Spleen (tissue), 11 donors: ENCODE results near the gene ECSCR. TPM values are rescaled to one million over a fixed set of nuclear protein-coding genes. Genes with fewer than 3 reads are reported as not detected.
A peak's percentile ranks its signal among the peaks of the same experiment; 100 is the strongest.

Experiments
- DNase-seq: peaks from one replicate; pipeline ENCODE4 v3.0.0-alpha.2; 2020
- H3K27ac ChIP-seq, 8 donors: fragments of 200-600 bp; sonication (generic) in 7 of 8; 1 replicate in 4 of 8; 2 replicates in 4 of 8; pipeline versions ENCODE4 v1.5.0 to v1.8.0; 2016 to 2021; ENCODE audit warnings: inconsistent platforms in 4 of 8, mild to moderate bottlenecking in 4 of 8, moderate library complexity in 1 of 8
- H3K27me3 ChIP-seq, 7 donors: fragments of 200-600 bp; sonication (generic) in 6 of 7; replicated peaks in 1 of 7; 1 replicate in 4 of 7; 2 replicates in 3 of 7; pipeline versions ENCODE4 v1.5.0 to v1.8.0; 2016 to 2021; ENCODE audit warnings: inconsistent platforms in 3 of 7, mild to moderate bottlenecking in 1 of 7
- H3K36me3 ChIP-seq, 6 donors: fragments of 200-600 bp; sonication (generic) in 5 of 6; 1 replicate in 4 of 6; 2 replicates in 2 of 6; pipeline versions ENCODE4 v1.5.0 to v1.8.0; 2016 to 2021; ENCODE audit warnings: inconsistent platforms in 2 of 6
- H3K4me1 ChIP-seq, 6 donors: fragments of 200-600 bp; sonication (generic) in 5 of 6; 1 replicate in 3 of 6; 2 replicates in 3 of 6; pipeline versions ENCODE4 v1.5.0 to v1.8.0; 2016 to 2021; ENCODE audit warnings: inconsistent platforms in 3 of 6
- H3K4me3 ChIP-seq, 8 donors: fragments of 200-600 bp; sonication (generic) in 7 of 8; 1 replicate in 4 of 8; 2 replicates in 4 of 8; pipeline versions ENCODE4 v1.5.0 to v1.8.0; 2016 to 2021; ENCODE audit warnings: inconsistent platforms in 4 of 8, mild to moderate bottlenecking in 4 of 8, moderate library complexity in 2 of 8
- H3K9me3 ChIP-seq, 8 donors: fragments of 200-600 bp; sonication (generic) in 7 of 8; 1 replicate in 4 of 8; 2 replicates in 4 of 8; pipeline versions ENCODE4 v1.5.0 to v1.8.0; 2016 to 2021; ENCODE audit warnings: inconsistent platforms in 4 of 8
- CTCF ChIP-seq, 11 experiments: fragments of 200-600 bp in 7 of 11; fragments of 450-650 bp in 4 of 11; sonication (generic) in 4 of 11; IDR thresholded peaks in 8 of 11; conservative IDR thresholded peaks in 3 of 11; 1 replicate in 7 of 11; 2 replicates in 4 of 11; pipeline versions ENCODE4 v1.4.0 to v1.8.0; 2016 to 2021; ENCODE audit warnings: antibody characterized with exemption in 11 of 11, inconsistent platforms in 4 of 11, mild to moderate bottlenecking in 1 of 11
- POLR2A ChIP-seq, 3 donors: fragments of 450-650 bp; IDR thresholded peaks; one replicate each; pipeline ENCODE4 v1.5.1; 2017; ENCODE audit warnings: antibody characterized with exemption in 3 of 3, mild to moderate bottlenecking in 1 of 3
- POLR2AphosphoS5 ChIP-seq, 3 donors: sonication (generic); formaldehyde crosslinking; IDR thresholded peaks; one replicate each; pipeline ENCODE4 v1.5.1; 2017; ENCODE audit warnings: antibody characterized with exemption in 3 of 3
- WGBS, 5 donors: extraction: QIAGEN DNeasy Blood & Tissue Kit in 3 of 5; methylation state at CpG; one replicate each; pipeline versions ENCODE4 v1.1.5 to v1.1.7; 2013 to 2018; 5-methylcytosine and 5-hydroxymethylcytosine counted together
- intact Hi-C: fragments of 100-400 bp; cut with DNase I; formaldehyde crosslinking; loops from one replicate; pipeline ENCODE4 v1.15.0; 2023; ENCODE audit warnings: low total_unique reads
- polyA plus RNA-seq, 3 donors: library from polyadenylated mRNA; stranded (reverse); fragments of 200-250 nt; gene quantifications; one replicate each; pipeline ENCODE4 v1.2.1, GENCODE V29; 2013
- total RNA-seq, 7 donors: library from RNA; depleted of rRNA in 3 of 7; stranded (reverse); fragments of >200 nt in 3 of 7; fragmentation: NEBNext Ultra II Directional in 4 of 7; extraction: Animal tissue kit (Norgen Biotek cat#: 25700) in 4 of 7; gene quantifications; one replicate each; pipeline versions ENCODE4 v1.1.0 to v1.2.1, GENCODE V29; 2016 to 2021
- donor health status: healthy with polysubstance abuse.
- donor health status: DM: no; HTN: no; CAD: no; lungs with moderate emphysema.
- donor health status: DM: no; HTN: no; CAD: no.
- donor health status: Bipolar disorder and iron deficiency.
- donor health status: healthy.
- donor health status: DM: no; HTN: no; CAD: no.
- donor health status: DM: yes; HTN: yes; CAD: no.

The ECSCR gene
- total and polyA plus RNA-seq, 10 donors, result 11.3 to 52.3 (median 18.5) TPM

- intact Hi-C loops, result no loop called here
Measured at GRCh38 chr5:139415869-139416268, 46.7 kb downstream of the ECSCR start.

GRCh38 chr5:139415221-139415861 is 47.2 kb downstream of the ECSCR start:
- peak overlapping the region in 6 of 8 donors; percentile 22 to 77 (median 53) for H3K27ac ChIP-seq
- H3K4me3 ChIP-seq, result no peak overlapping the region
- WGBS, 5 donors, result 72 to 82% (median 79%) methylated on average over 5 to 8 of the region's 8 CpGs
- H3K9me3 ChIP-seq, result no peaks in the 10 kb centered on the region
- TF ChIP-seq CTCF (IDR thresholded peaks at IDR 0.05 in 8 of 11, conservative IDR thresholded peaks at IDR 0.05 in 3 of 11), result no peak
- TF ChIP-seq POLR2A (IDR thresholded peaks at IDR 0.05), result no peak
- TF ChIP-seq POLR2AphosphoS5 (IDR thresholded peaks at IDR 0.05), result no peak
- H3K27me3 ChIP-seq, result no peaks in the 10 kb centered on the region
- H3K36me3 ChIP-seq, result peaks cover 0 to 26% (median 9%) of the 10 kb centered on the region in 6 donors
- intact Hi-C loops, result no loop called here
- H3K4me1 ChIP-seq, result peaks cover 3 to 54% (median 22%) of the 10 kb centered on the region in 6 donors
- no peak for DNase-seq

More at GRCh38 chr5:139415869-139416268, 46.7 kb downstream of the ECSCR start:
- peaks cover 0 to 30% (median 9%) of the 10 kb centered on the region in 6 donors for H3K36me3 ChIP-seq
- no peaks in the 10 kb centered on the region for H3K9me3 ChIP-seq
- H3K4me3 ChIP-seq, result no peak overlapping the region
- H3K27me3 ChIP-seq, result no peaks in the 10 kb centered on the region
- H3K27ac ChIP-seq, result peak overlapping the region in 6 of 8 donors; percentile 22 to 77 (median 53)
- peaks cover 3 to 54% (median 22%) of the 10 kb centered on the region in 6 donors for H3K4me1 ChIP-seq
- TF ChIP-seq CTCF (IDR thresholded peaks at IDR 0.05 in 8 of 11, conservative IDR thresholded peaks at IDR 0.05 in 3 of 11) (no peak), POLR2A (IDR thresholded peaks at IDR 0.05) (no peak), POLR2AphosphoS5 (IDR thresholded peaks at IDR 0.05) (no peak)
- DNase-seq, result no peak

- Histone ChIP-seq H3K27me3 (no peaks in the 10 kb centered on the region), H3K27ac (peak overlapping the region in 7 of 8 donors; percentile 22 to 77 (median 62)), H3K4me1 (peaks cover 3 to 54% (median 22%) of the 10 kb centered on the region in 6 donors), H3K36me3 (peaks cover 0 to 20% (median 4%) of the 10 kb centered on the region in 6 donors), H3K4me3 (no peak overlapping the region), H3K9me3 (no peaks in the 10 kb centered on the region)
- intact Hi-C loops, result no loop called here
- 65 to 80% (median 67%) methylated on average over 9 of the region's 9 CpGs for WGBS, 5 donors
- no peak for DNase-seq
- TF ChIP-seq POLR2A (IDR thresholded peaks at IDR 0.05) (no peak), POLR2AphosphoS5 (IDR thresholded peaks at IDR 0.05) (peak in 1 of 3 donors; percentile 54)
Measured at GRCh38 chr5:139414581-139415130, 47.9 kb downstream of the ECSCR start.

- intact Hi-C loops, result no loop called here
- H3K27me3 ChIP-seq, result no peaks in the 10 kb centered on the region
- peaks cover 3 to 52% (median 22%) of the 10 kb centered on the region in 6 donors for H3K4me1 ChIP-seq
- 78 to 83% (median 82%) methylated on average over 6 of the region's 6 CpGs for WGBS, 5 donors
- no peak for DNase-seq
- H3K36me3 ChIP-seq, result peaks cover 0 to 13% (median 0%) of the 10 kb centered on the region in 6 donors
- H3K4me3 ChIP-seq, result no peak overlapping the region
- H3K9me3 ChIP-seq, result no peaks in the 10 kb centered on the region
- H3K27ac ChIP-seq, result peak overlapping the region in 5 of 8 donors; percentile 44 to 77 (median 63)
- no peak for TF ChIP-seq POLR2AphosphoS5 (IDR thresholded peaks at IDR 0.05)
- TF ChIP-seq CTCF (IDR thresholded peaks at IDR 0.05 in 8 of 11, conservative IDR thresholded peaks at IDR 0.05 in 3 of 11), result no peak
- TF ChIP-seq POLR2A (IDR thresholded peaks at IDR 0.05), result no peak
Measured at GRCh38 chr5:139413963-139414362, 48.6 kb downstream of the ECSCR start.
